HG02973 (cell line): ENCODE data around the gene C21orf91.
"Not testable (repeated sequence)": the region's sequence is repeated elsewhere in the genome, so short reads cannot be mapped to it uniquely, and the experiment has no call there.

ENCODE experiments used
- ATAC-seq: cut with Tn5 transposase; IDR thresholded peaks from one replicate; pipeline ENCODE4 v1.9.1; 2021; ENCODE audit warnings: moderate library complexity; ENCODE audit not compliant: unreplicated experiment

C21orf91 gene

DNA sequence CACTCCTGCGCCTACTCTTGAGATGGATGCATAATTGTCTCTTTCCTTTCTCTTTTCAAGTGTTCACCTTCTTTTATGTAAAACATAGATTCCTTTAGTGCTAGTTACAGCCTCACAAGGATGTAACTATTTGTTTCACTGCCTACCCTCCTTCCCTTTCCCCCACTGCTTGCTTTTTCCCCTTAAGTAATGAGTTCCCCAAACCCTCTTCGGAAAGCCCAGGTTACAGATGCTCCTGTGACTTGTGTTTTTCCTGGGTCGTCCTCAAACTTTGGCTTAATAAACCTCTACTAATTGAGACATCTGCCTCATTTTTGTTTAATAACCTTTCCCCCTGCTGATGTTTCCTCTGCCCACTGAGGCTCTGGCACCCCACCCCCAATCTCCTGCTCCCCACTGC lies 39.2 kb downstream of the C21orf91 start:
- ATAC-seq: no peak

GRCh38 chr21:17779496-17779895 lies 39.7 kb downstream of the C21orf91 start:
- no peak for ATAC-seq

GRCh38 chr21:17777072-17777765 lies 41.9 kb downstream of the C21orf91 start:
- no peak for ATAC-seq

DNA sequence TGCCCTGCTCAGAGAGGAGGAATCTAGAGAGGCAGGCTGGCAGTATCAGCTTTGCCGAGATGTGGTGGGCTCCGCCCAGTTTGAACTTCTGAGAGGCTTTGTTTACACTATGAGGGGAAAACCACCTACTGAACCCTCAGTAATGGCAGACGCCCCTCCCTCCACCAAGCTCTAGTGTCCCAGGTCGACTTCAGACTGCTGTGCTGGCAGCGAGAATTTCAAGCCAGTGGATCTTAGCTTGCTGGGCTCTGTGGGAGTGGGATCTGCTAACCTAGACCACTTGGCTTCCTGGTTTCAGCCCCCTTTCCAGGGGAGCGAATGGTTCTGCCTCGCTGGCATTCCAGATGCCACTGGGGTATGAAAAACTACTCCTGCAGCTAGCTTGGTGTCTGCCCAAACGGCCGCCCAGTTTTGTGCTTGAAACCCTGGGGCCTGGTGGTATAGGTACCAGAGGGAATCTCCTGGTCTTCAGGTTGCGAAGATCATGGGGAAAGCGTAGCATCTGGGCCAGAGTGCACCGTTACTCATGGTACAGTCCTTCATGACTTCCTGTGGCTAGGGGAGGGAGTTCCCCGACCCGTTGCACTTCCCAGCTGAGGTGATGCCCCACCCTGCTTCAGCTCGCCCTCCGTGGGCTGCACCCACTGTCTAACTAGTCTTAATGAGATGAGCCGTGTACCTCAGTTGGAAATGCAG lies 43.6 kb downstream of the C21orf91 start:
- no peak for ATAC-seq

GRCh38 chr21:17775021-17775420 lies 44.1 kb downstream of the C21orf91 start:
- not testable (repeated sequence) for ATAC-seq

- ATAC-seq: no peak
Measured at GRCh38 chr21:17769447-17769845, 49.7 kb downstream of the C21orf91 start.

GRCh38 chr21:17768840-17769446 lies 50.2 kb downstream of the C21orf91 start:
- ATAC-seq: no peak

DNA sequence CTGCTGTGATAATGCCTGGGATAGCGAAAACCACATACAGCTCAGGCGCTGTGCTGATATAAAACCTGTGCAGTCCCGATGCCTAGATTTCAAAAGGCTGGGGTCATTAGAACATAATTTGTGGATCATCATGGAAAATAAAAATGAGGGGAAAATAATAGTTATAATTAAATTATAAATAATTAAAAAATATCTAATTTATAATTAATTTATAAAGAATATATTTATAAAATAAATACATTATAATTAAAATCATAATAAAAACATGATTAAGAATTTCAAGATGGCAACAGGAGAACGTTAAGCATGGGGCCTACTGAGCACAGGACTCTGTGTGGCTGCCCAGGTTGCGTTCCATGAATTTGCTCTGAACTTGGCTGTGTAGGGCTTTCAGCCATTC lies 53.9 kb downstream of the C21orf91 start:
- ATAC-seq: no peak

DNA sequence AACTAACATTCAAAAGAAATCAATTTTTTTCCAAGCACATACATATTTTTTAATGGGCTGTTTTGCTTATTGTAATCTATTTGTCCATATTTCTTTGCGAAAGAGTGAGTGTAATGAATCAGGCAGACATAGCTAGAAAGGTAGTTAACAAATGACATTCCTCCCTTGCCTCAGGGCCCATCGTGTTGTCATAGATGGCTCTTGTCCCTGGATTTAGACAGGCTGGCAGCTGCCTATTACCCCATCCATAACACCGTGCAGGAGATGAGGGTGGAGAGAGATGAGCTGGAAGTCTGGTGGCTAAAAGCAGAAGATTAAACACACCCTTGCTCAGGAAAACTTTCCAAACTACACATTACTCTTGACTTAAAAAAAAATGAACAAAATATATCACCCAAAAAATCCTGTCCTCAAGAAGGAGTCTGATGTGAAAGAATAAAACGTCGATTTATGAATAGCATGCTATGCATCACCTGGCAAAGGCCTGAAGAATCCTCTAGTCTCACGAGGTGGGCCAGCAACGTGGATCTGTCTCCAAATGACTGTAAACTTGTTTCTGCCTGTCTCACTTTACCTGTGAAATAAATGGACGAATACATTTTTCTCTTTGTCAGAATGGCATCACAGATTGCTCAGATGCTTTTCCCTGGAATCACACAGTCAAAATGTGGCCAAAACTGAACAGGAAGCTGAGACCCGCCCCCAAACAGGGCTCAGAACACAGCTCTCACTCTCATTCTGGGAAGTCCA lies 55.7 kb downstream of the C21orf91 start:
- no peak for ATAC-seq

DNA sequence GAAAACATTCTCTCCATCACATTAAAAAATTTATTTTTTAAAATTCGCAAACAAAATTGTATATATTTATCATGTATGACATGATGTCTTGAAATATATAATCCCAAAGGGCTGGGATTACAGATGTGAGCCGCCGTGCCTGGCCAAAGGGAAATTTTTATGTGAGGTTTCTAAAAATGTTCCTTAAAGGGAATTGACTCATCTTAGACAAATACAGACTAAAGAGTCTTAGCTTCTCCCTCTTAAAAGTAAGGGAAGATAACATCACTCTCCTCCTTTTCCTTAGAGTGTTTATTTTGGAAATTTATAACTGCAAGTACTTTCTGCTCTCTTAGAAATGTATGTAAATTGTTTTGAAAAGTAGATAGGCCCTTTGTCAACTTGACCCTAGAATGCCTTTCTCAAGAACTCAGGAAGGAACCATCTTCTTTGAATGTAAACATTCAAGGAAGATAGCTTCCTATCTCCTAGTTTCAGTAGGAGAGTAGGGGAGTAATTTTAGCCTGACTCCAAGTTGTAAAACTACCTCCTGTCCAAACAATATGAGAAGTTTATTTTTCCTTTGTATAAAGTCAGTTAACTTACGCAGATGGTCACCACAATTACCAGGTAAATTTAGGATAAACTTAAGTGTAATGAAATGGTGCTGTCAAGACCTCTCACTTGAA lies 59.5 kb downstream of the C21orf91 start:
- no peak for ATAC-seq

DNA sequence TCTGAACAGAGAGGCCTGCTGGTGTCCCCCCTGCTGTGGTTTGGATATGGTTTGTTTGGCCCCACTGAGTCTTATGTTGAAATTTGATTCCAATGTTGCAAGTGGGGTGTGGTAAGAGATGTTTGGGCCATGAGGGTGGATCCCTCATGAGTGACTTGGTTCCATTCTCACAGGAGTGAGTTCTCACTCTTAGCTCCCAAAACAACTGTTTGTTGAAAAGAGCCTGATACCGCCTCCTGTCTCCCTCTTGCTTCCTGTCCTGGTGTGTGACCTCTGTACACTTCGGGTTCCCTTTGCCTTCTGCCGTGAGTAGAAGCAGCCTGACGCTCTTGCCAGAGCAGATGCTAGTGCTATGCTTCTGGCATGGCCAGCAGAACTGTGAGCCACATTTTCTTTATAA lies 60.5 kb downstream of the C21orf91 start:
- no peak for ATAC-seq

DNA sequence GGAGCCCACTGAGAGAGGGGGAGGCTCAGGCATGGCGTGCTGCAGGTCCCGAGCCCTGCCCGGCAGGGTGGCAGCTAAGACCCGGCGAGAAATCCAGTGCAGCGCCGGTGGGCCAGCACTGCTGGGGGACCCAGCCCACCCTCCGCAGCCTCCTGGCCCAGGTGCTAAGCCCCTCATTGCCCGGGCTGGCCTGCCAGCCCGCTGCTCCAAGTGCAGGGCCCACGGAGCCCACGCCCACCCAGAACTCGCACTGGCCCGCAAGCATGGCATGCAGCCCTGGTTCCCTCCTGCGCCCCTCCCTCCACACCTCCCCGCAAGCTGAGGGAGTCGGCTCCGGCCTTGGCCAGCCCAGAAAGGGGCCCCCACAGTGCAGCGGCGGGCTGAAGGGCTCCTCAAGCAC lies 61.5 kb downstream of the C21orf91 start:
- ATAC-seq: no peak

DNA sequence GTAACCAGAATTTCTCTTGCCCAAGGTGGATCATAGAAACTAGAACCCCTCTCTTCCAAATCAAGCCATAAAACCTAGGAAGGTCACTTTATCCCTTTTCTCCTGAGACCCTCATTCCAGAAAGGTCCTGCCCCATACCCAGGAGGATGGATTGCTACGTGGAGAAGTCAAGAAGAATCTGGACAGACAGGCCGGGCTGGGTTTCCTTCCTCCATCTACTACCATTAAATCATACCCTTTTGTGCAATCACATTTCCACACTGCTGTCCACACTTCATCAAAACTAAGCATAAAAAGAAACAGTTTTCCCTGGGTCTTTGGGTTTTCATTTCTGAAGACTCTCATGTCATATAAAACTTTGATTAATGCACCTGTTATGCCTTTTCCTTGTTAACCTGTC lies 65.4 kb downstream of the C21orf91 start:
- ATAC-seq: no peak

GRCh38 chr21:17752171-17752570 lies 67.0 kb downstream of the C21orf91 start:
- no peak for ATAC-seq

- ATAC-seq: no peak
Measured at GRCh38 chr21:17746920-17747319, 72.2 kb downstream of the C21orf91 start.

GRCh38 chr21:17745086-17745485 lies 74.1 kb downstream of the C21orf91 start:
- no peak for ATAC-seq

DNA sequence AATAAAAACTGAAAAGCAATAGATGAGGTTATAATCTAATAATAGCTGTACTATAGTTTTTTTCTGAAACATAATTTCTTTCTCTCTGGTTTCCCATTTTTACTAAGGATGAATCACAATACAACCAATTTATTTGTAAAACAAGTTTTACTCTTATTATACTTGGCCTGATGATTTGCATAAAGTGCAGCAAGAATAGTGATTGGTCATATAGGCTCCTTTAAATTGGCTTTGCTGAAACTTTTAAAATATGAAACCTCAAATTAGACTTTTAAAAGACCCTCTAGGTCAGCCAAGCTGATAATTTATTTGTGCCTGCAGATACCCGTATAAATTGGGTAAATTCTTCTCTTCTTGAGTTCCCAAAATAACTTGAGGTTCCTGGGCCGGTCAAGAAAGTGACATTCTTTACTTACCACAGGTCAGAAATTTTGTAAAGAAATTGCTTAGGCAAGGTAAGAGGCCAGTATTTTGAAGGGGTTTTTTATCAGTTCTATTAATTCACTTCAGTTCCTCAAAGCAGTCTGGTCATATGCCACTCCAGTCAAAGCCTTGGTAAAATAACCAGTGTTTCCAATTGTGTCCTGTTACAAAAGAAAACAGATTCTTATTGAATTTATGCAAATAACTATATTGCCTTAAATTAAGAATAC lies 76.1 kb downstream of the C21orf91 start:
- no peak for ATAC-seq

GRCh38 chr21:17742181-17742580 lies 77.0 kb downstream of the C21orf91 start:
- no peak for ATAC-seq
